ENCODE measurements around the gene CWF19L1.
"Not testable (repeated sequence)": the region's sequence is repeated elsewhere in the genome, so short reads cannot be mapped to it uniquely, and the experiment has no call there.

CWF19L1 gene

DNA sequence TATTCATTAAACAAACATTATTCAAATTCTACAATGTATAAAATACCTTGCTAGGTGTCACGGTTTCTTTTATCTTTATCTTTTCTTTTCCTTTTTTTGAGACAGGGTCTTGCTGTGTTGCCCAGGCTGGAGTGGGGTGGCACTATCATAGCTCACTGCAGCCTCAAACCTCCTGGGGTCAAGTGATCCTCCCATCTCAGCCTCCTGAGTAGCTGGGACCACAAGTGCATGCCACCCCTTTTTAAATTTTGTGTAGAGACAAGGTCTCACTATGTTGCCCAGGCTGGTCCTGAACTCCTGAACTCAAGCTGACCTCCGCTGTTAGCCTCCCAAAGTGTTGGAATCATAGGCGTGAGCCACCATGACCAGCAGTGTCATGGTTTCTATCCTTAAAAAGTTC lies 37.0 kb upstream of the CWF19L1 start:
- ChIA-PET CTCF (interaction anchor here (1.1 kb wide), 1 partner anchor 13 kb away, joined by 3 read pairs; no protein-coding TSS in a partner anchor), POLR2A (interaction anchor here (0.6 kb wide), 1 partner anchor 117 kb away, joined by 3 read pairs; no protein-coding TSS in a partner anchor)
- no peak for DNase-seq (ENCODE audit: extremely low spot score)
- TF ChIP-seq BHLHE40 (IDR thresholded peaks at IDR 0.05; ENCODE audit: borderline replicate concordance) (no peak), NFRKB (IDR thresholded peaks at IDR 0.05) (no peak), LEF1 (IDR thresholded peaks at IDR 0.05; ENCODE audit: borderline replicate concordance) (no peak), FOXM1 (IDR thresholded peaks at IDR 0.05; ENCODE audit: borderline replicate concordance) (no peak), FOXA1 (IDR thresholded peaks at IDR 0.05) (no peak), ELF4 (IDR thresholded peaks at IDR 0.05) (no peak), TARDBP (IDR thresholded peaks at IDR 0.05) (no peak), SUZ12 (IDR thresholded peaks at IDR 0.05) (no peak), SP1 (IDR thresholded peaks at IDR 0.05) (no peak)
- TF ChIP-seq, protein P1, sequence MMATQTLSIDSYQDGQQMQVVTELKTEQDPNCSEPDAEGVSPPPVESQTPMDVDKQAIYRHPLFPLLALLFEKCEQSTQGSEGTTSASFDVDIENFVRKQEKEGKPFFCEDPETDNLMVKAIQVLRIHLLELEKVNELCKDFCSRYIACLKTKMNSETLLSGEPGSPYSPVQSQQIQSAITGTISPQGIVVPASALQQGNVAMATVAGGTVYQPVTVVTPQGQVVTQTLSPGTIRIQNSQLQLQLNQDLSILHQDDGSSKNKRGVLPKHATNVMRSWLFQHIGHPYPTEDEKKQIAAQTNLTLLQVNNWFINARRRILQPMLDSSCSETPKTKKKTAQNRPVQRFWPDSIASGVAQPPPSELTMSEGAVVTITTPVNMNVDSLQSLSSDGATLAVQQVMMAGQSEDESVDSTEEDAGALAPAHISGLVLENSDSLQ (IDR thresholded peaks at IDR 0.05): no peak

DNA sequence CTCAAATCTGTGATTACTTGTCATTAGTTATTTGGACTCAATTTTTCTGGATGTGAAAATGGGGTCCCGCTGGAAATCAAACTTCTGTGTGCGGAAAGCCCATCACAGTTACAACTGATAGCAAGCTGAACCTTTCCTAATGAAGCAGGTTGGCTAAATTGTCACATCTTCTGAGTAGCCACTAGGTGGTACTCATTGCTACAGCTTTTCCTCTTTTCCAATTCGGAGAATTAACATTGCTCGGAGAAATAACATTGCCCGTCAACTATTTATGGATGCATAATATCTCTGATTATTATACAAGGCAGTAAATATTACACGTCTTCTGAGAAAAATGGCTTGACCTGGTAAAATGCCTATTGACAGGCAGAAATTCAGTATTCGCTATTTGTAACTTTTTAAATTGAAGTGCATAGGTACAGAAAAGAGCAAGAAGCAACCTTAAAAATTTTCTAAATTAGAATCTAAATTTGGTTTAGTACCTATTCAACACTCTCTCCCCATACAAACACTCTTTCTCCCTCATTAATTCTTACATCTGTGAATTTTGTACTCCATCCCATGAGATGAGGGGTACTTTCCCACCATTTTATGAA lies 36.4 kb upstream of the CWF19L1 start:
- TF ChIP-seq TARDBP (IDR thresholded peaks at IDR 0.05): no peak
- no peak for TF ChIP-seq SUZ12 (IDR thresholded peaks at IDR 0.05)
- no peak for TF ChIP-seq HDGF (IDR thresholded peaks at IDR 0.05; ENCODE audit: borderline replicate concordance)
- TF ChIP-seq NFRKB (IDR thresholded peaks at IDR 0.05): no peak
- no peak for TF ChIP-seq ARNT (IDR thresholded peaks at IDR 0.05)
- no peak for TF ChIP-seq FOXK2 (IDR thresholded peaks at IDR 0.05)
- TF ChIP-seq LEF1 (IDR thresholded peaks at IDR 0.05; ENCODE audit: borderline replicate concordance): no peak
- no peak for TF ChIP-seq FOXM1 (IDR thresholded peaks at IDR 0.05; ENCODE audit: borderline replicate concordance)
- no peak for TF ChIP-seq L3MBTL2 (conservative IDR thresholded peaks at IDR 0.05)
- TF ChIP-seq, protein P1 (IDR thresholded peaks at IDR 0.05): no peak
- no peak for TF ChIP-seq SP1 (IDR thresholded peaks at IDR 0.05)
- ChIA-PET CTCF (interaction anchor here (0.6 to 0.9 kb wide), 7 partner anchors 11 to 230 kb away, joined by 3 to 4 read pairs (median 3); no protein-coding TSS in a partner anchor), POLR2A (no interaction called here)
- DNase-seq (ENCODE audit: extremely low spot score): peak; percentile 71

DNA sequence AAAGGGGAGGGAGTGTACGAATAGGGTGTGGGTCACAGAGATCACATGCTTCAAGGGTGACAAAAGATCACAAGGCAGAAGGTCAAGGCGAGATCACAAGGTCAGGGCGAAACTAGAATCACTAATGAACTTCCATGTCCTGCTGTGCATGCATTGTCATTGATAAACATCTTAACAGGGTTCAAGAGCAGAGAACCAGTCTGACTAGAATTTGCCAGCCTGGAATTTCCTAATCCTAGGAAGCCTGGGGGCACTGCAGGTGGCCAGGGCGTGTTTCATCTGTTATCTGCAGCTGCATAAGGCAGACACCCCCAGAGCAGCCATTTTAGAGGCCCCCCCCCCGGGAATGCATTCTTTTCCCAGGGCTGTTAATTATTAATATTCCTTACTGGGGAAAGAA lies 33.7 kb upstream of the CWF19L1 start:
- CTCF ChIA-PET; DNase-seq (ENCODE audit: extremely low spot score); POLR2A ChIA-PET: not testable (repeated sequence)

DNA sequence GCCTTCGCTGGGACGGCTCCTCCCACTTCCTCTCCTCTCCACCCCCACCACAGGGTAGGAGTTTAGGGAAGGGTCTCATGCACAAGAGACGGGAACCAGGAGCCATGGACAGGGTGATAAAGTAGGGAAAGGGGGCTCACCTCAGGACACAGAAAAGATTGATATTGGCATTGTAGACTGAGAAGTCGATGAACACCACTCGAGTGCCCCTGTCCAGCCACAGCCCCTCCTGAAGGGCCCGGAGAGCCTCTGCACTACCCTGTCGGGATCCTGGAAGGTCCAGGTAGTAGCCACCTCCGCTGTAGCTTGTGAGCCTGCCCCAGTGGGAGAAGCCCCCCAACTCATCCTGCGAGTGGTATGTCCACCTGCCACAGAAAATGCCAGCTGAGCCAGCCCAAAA lies 29.8 kb upstream of the CWF19L1 start:
- CTCF ChIA-PET: interaction anchor here (1.2 kb wide), 1 partner anchor 45 kb away, joined by 3 read pairs; no protein-coding TSS in a partner anchor
- no peak for DNase-seq (ENCODE audit: extremely low spot score)
- POLR2A ChIA-PET: interaction anchor here (3.2 kb wide), 1 partner anchor 11 kb away, joined by 25 read pairs; the partner anchor contains the start of gene BLOC1S2
- TF ChIP-seq FOXK2 (IDR thresholded peaks at IDR 0.05): no peak
- TF ChIP-seq L3MBTL2 (conservative IDR thresholded peaks at IDR 0.05): no peak
- no peak for TF ChIP-seq HDGF (IDR thresholded peaks at IDR 0.05; ENCODE audit: borderline replicate concordance)
- TF ChIP-seq NFRKB (IDR thresholded peaks at IDR 0.05): no peak

DNA sequence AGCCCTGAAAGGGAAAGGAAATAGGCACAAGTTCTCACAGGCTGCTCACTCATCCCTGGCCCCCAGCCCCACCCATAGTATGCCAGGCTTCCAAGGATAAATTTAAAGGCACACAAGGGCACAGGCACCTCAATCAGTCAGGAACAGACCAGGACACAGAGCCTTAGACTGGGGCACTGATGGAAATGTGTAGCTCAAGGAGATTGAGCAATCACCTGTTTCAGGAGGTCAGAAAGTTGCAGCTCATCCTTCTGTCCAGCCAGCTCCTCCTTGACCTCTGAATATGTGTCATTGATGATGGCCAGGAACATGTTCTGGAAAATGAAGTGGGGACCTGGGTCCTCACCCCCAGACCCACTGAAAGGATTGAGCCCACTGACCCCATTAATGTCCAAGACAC lies 25.6 kb upstream of the CWF19L1 start:
- TF ChIP-seq BHLHE40 (IDR thresholded peaks at IDR 0.05; ENCODE audit: borderline replicate concordance) (no peak), ZNF384 (IDR thresholded peaks at IDR 0.05) (no peak), LEF1 (IDR thresholded peaks at IDR 0.05; ENCODE audit: borderline replicate concordance) (no peak), ELF4 (IDR thresholded peaks at IDR 0.05) (no peak), FOXK2 (IDR thresholded peaks at IDR 0.05) (no peak), SUZ12 (IDR thresholded peaks at IDR 0.05) (no peak), CTBP1 (IDR thresholded peaks at IDR 0.05; ENCODE audit: borderline replicate concordance) (no peak), L3MBTL2 (conservative IDR thresholded peaks at IDR 0.05) (no peak), TARDBP (IDR thresholded peaks at IDR 0.05) (no peak), HDGF (IDR thresholded peaks at IDR 0.05; ENCODE audit: borderline replicate concordance) (no peak), SP1 (IDR thresholded peaks at IDR 0.05) (no peak), FOXA1 (IDR thresholded peaks at IDR 0.05) (no peak), FOXM1 (IDR thresholded peaks at IDR 0.05; ENCODE audit: borderline replicate concordance) (no peak), NFRKB (IDR thresholded peaks at IDR 0.05) (no peak), ARNT (IDR thresholded peaks at IDR 0.05) (no peak)
- TF ChIP-seq, protein P1 (IDR thresholded peaks at IDR 0.05): no peak
- CTCF ChIA-PET: no interaction called here
- POLR2A ChIA-PET: no interaction called here

DNA sequence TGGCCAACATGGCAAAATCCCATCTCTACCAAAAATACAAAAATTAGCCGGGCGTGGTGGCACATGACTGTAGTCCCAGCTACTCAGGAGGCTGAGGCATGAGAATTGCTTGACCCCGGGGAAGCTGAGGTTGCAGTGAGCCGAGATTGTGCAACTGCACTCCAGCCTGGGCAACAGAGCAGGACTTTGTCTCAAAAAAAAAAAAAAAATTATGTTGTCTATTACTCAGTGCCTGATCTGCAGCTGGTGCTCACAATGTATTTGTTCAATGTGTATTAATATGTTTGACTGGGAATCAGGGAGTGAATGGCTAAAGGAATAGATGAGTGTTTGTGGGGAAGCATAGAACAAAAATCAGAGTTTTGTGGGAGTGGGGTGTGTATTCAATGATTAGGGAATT lies 24.9 kb upstream of the CWF19L1 start:
- POLR2A ChIA-PET; DNase-seq (ENCODE audit: extremely low spot score): not testable (repeated sequence)
- CTCF ChIA-PET: interaction anchor here (0.7 kb wide), 1 partner anchor 12 kb away, joined by 3 read pairs; no protein-coding TSS in a partner anchor

More for the DNA sequence above, 25.6 kb upstream of the CWF19L1 start:
- no peak for DNase-seq (ENCODE audit: extremely low spot score)

DNA sequence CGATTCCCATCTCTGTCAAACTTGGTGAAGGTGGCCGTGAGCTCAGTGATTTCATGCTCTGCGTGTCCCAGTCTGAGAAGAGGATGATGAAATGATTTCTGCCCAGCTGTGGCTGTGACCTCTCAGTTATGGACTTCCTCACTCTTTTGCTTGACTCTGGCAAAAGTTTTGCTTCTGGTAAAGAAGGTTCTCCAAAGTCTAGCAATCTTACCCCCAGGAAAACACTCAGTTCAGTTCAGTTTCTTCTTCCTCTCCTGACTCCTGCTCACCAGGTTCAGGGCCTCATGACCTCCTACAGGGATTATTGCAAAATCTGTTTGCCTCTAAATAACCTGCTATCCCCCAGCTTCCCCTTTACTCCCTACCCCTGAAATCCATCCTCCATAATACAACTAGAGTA lies 23.9 kb upstream of the CWF19L1 start:
- no peak for DNase-seq (ENCODE audit: extremely low spot score)
- CTCF ChIA-PET: interaction anchor here (0.7 kb wide), 1 partner anchor 13 kb away, joined by 3 read pairs; no protein-coding TSS in a partner anchor
- POLR2A ChIA-PET: no interaction called here
- TF ChIP-seq FOXM1 (IDR thresholded peaks at IDR 0.05; ENCODE audit: borderline replicate concordance) (no peak), SUZ12 (IDR thresholded peaks at IDR 0.05) (no peak), BHLHE40 (IDR thresholded peaks at IDR 0.05; ENCODE audit: borderline replicate concordance) (no peak), TARDBP (IDR thresholded peaks at IDR 0.05) (no peak), CTBP1 (IDR thresholded peaks at IDR 0.05; ENCODE audit: borderline replicate concordance) (no peak), ARNT (IDR thresholded peaks at IDR 0.05) (no peak), LEF1 (IDR thresholded peaks at IDR 0.05; ENCODE audit: borderline replicate concordance) (no peak), FOXA1 (IDR thresholded peaks at IDR 0.05) (no peak), ZNF384 (IDR thresholded peaks at IDR 0.05) (no peak), NFRKB (IDR thresholded peaks at IDR 0.05) (no peak), SP1 (IDR thresholded peaks at IDR 0.05) (no peak), FOXK2 (IDR thresholded peaks at IDR 0.05) (no peak), ELF4 (IDR thresholded peaks at IDR 0.05) (no peak), L3MBTL2 (conservative IDR thresholded peaks at IDR 0.05) (no peak), HDGF (IDR thresholded peaks at IDR 0.05; ENCODE audit: borderline replicate concordance) (no peak)
- TF ChIP-seq, protein P1 (IDR thresholded peaks at IDR 0.05): no peak

Measured in HEK293T (cell line).